Metanephros (tissue), 1 donor: ENCODE measurements around the gene SETX. TPM values are rescaled to one million over a fixed set of nuclear protein-coding genes. Genes with fewer than 3 reads are reported as not detected.

Source experiments
- total RNA-seq: library from RNA; depleted of rRNA; stranded (reverse); fragments of >200 nt; gene quantifications from one replicate; pipeline ENCODE4 v1.2.3, GENCODE V29; 2014

SETX gene, protein sequence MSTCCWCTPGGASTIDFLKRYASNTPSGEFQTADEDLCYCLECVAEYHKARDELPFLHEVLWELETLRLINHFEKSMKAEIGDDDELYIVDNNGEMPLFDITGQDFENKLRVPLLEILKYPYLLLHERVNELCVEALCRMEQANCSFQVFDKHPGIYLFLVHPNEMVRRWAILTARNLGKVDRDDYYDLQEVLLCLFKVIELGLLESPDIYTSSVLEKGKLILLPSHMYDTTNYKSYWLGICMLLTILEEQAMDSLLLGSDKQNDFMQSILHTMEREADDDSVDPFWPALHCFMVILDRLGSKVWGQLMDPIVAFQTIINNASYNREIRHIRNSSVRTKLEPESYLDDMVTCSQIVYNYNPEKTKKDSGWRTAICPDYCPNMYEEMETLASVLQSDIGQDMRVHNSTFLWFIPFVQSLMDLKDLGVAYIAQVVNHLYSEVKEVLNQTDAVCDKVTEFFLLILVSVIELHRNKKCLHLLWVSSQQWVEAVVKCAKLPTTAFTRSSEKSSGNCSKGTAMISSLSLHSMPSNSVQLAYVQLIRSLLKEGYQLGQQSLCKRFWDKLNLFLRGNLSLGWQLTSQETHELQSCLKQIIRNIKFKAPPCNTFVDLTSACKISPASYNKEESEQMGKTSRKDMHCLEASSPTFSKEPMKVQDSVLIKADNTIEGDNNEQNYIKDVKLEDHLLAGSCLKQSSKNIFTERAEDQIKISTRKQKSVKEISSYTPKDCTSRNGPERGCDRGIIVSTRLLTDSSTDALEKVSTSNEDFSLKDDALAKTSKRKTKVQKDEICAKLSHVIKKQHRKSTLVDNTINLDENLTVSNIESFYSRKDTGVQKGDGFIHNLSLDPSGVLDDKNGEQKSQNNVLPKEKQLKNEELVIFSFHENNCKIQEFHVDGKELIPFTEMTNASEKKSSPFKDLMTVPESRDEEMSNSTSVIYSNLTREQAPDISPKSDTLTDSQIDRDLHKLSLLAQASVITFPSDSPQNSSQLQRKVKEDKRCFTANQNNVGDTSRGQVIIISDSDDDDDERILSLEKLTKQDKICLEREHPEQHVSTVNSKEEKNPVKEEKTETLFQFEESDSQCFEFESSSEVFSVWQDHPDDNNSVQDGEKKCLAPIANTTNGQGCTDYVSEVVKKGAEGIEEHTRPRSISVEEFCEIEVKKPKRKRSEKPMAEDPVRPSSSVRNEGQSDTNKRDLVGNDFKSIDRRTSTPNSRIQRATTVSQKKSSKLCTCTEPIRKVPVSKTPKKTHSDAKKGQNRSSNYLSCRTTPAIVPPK (N-terminal part only)
- 62.4 TPM for total RNA-seq

DNA sequence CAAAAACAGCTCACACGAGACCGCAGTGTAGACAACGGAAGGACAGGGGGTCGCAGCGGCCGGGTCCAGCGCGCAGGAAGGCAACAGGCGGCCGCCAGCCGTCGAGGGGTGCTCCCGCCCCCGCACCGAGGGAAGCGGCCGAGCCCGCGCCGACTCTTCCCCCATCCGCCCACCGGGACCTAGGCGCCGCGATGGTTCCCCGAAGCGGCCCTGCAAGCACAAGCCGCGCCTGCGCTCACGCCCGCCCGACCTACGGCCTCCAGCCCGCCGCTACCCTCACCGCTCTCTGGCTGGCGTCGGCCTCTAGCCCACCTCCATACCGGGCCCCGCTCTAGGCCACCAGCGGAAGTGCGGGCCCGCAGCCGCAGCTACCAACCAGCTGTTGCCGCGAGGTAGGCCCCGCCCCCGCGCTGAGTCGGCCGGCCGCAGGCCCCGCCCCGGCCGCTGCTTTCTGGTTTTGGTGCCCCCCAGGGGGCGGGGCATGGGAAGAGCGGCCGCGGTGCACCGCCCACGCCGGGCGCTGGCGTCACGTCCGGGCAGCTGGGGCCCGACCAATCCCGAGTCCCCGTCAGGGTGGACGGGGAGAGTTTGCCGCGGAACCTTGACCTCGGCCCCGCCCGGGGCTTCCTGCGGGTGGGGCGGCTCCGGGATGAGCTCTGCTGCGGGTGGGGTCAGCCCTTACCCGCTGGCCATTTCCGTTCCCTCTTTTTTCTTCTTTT lies at the start of gene SETX:
Gene SETX (minus strand): TSS at position 350 of the 719 bp plus-strand sequence. CDS start 5,558 bp downstream, outside the sequence.

Other genes starting within 250 kb of the SETX start
- gene NTNG2, start 192.9 kb downstream of the SETX start, total RNA-seq = 4.0 TPM
- 8.9 TPM for gene TTF1, start 51.9 kb upstream of the SETX start, total RNA-seq
- gene CFAP77, start 55.2 kb upstream of the SETX start, total RNA-seq = 0.64 TPM
- gene BARHL1, start 227.6 kb upstream of the SETX start, total RNA-seq = not detected